NCI-H187 treated with DMSO at 0.1 percent for 48 hours (cell line): Measurements from ENCODE around the gene COL18A1.
"Not testable (repeated sequence)": the region's sequence is repeated elsewhere in the genome, so short reads cannot be mapped to it uniquely, and the experiment has no call there.

Experiments used
- DNase-seq: peaks from one replicate; lab custom pipeline; 2025; lab: John Stamatoyannopoulos, UW

COL18A1 gene

DNA sequence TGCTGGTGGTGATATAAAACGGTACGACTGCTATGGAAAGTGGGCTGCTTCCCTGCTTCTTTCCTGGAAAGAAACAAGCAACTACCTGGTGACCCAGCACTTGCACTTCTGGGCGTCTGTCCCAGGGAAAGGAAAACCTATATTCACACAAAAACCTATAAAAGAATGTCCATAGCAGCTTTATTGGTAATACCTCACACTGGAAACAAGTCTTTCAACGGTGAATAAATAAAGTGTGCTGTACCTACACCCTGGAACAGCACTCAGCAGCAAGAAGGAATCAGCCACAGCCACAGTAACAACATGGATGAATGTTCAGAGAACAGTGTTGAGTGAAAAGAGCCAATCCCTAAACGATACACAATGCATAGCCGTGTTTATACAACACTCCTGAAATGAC lies 117.4 kb downstream of the COL18A1 start:
- DNase-seq, result no peak

DNA sequence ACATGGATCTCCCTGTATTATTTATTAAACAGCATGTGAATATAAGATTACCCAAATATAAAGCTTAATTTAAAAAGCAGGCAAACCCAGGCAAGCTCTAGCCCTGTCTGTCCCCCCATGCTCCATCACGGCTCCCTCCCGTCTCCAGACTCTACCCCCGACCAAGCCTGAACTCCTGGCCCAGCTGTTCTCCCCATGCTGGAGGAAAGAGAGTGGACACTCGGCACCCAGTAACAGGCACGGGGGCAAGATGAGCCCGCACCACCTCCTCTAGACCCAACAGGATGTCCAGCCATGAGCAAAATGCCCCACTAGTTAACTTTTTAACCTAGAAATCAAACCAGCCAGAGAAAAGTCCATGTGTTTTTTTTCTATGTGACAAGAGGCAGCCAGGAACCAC lies 118.0 kb downstream of the COL18A1 start:
- no peak for DNase-seq

DNA sequence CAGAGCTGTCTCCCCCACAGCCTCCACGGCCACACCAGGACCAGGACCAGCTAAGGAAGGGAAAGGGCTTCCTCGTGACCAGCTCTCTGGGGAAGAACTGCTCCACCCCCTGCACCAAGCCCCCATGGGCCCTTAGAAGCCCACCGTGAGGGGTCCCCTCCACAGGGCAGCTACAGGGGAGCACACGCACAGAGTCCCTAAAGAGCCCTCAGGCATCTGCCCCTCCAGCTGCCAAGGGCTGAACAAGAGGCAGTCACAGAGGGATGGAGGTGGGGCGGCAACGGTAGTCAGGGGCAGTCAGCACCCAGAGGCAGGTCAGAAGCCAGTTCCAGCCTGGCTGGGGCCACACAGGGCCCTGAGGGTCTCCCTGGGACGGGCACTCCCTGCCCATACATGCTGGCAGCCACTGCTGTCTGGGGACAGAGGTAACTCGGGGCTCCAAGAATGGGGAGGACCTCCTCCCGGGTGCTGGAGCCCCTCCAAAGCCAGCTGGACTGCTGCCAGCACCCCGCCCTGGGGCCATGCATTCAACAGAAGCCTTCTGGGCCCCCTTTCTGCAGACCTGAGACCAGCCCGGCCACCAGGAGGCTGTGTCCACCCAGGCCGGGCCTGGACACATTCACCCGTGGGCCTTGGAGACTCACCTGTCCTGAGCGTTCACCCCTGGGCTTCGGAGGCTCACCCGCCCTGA lies 118.6 kb downstream of the COL18A1 start:
- DNase-seq, result no peak

DNA sequence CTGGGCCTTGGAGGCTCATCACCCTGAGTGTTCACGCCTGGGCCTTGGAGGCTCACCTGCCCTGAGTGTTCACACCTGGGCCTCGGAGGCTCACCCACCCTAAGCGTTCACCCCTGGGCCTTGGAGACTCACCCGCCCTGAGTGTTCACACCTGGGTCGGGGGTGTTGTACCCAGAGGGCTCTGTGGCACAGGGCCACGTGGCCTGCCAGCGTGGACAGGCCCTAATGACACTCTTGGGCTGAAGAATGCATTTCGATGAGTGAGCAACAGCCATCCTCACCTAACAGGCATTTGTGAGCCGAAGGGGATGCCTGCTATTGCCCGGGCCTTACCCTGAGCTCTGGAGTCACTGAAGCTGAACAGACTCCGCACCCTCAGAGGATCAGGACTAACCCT lies 119.8 kb downstream of the COL18A1 start:
- DNase-seq, result no peak

DNA sequence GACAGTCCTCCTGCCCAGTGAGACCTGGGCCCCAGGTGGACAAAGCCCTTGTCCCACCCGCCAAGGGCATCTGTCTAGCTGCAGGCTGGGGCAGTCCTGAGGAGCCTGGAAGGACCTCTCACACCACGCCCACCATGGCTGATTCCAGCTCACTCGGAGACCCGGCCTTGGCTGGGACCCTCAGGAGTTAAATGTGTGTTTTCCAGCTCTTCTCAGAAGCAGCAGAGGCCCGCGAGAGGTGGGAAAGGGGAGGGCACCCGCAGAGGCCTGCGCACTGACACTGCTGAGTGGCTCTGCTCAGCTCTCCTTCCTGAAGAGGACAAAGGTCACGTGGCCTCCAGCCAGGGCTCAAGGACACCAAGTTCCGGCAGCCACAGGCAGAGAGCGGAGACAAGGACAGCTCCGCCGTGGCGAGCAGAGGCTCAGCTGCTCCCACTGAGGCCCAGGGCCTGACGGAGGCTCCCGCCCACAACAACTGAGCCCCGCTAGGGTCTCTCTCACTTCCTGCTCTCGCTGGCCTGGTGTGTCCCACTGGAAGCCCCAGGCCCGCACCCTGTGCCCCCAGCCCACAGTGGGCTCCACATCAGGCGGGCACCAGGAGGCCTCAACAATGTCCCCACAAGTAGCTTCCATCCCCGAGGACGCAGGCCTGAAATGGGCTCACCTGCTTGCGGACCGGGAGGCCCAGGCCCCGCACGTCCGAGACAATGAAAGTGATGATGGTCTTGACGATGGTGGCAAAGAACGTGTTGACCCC lies 120.4 kb downstream of the COL18A1 start:
- no peak for DNase-seq

DNA sequence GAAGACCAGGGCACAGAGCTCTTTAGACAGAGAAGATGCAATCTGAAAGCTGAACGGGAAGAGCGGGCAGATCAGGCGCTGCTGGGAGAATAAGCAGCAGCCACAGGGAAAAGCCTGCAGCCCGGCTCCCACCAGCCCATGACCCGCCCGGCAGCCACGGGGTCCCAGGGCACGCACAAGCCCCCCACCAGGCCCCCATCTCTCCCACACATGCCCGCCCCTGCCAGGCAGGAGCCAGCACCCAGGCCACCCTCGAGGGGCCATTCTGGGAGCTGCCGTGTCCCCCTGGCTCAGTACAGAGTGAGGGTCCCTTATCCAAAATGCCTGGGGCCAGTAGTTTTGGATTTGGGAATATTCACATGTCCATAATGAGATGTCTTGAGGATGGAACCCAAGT lies 120.9 kb downstream of the COL18A1 start:
- no peak for DNase-seq

DNA sequence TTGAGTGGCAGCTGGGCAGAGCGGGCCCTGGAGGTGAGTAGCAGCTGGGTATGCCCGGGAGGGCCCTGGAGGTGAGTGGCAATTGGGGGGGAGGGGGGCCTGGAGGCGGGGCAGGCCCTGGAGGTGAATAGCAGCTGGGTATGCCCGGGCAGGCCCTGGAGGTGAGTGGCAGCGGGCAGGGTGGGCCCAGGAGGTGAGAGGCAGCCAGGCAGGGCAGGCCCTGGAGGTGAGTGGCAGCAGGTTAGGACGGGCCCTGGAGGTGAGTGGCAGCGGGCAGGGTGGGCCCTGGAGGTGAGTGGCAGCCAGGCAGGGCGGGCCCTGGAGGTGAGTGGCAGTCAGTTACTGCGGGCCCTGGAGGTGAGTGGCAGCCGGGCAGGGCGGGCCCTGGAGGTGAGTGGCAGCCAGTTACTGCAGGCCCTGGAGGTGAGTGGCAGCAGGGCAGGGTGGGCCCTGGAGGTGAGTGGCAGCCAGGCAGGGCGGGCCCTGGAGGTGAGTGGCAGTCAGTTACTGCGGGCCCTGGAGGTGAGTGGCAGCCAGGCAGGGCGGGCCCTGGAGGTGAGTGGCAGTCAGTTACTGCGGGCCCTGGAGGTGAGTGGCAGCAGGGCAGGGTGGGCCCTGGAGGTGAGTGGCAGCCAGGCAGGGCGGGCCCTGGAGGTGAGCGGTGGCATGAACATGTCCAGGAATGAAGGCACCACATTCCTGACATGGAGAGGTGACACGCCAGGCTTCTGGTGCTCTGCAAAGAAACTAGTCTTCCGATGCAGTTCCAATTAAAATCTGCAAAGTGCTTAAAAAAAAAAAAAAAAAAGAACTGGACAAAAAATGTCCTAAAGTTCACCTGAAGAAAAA lies 122.4 kb downstream of the COL18A1 start:
- not testable (repeated sequence) for DNase-seq

DNA sequence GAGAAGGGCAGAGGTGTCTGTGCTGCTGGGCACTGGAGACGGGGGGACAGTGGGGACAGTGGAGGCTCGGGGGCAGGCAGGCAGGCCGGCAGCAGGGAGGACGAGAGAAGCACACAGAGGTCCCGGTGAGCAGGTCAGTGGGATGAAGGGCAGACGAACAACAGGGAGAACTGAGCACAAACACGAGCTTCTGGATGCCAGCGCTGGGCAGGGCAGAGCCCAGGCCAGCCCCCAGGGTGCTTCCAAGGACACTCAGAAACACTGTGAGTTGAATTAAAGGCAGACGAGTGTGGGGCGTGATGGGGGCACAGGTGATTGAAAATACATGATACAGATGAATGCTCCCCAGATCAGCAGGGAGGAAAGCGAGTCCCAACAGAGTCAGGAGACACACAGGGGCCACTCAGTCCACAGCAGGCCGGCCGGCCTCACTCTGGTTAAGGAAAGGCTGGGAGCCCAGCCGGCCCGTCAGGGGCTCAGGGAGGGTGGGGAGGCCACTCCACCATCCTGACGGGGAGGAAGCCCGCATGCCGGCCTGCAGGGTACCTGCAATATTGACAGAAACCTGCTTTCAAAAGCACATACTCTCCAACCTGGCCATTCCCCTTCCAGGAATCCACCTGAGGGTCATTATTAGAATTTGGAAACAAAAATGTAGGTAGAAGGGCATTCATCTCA lies 123.2 kb downstream of the COL18A1 start:
- no peak for DNase-seq

DNA sequence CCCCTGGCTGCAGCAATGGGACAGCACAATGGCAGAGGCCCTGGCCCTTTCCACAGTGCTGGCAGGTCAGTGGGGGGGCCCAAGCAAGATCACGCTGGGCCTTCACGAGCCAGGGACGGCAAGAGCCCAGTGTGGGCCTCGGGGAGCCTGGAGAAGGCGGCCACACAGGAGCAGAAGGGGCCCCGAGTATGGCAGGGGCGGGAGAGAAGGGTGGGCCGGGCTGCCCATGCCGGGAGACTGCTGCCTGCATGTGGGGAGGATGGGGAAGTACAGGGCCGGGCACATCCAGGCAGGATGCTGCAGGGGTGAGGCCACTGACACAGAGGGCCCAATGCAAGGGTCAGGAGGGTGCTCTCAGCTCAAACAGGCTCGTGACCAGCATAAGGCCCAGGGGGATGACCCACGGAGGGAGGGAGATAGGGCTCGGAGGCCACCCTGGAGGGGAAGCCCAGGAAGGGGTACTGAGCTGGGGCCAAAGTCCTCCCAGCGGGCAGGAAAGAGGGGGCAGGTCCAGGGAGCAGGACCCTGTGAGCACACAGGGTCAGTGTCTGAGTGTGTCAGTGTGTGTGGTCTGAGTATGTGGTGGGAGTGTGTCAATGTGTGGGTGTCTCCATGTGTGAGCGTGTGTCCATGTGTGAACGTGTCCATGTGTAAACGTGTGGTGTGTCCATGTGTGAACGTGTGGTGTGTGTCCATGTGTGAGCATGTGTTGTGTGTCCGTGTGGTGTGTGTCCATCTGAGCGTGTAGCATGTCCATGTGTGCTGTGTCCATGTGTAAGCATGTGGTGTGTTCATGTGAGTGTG lies 124.2 kb downstream of the COL18A1 start:
- no peak for DNase-seq

DNA sequence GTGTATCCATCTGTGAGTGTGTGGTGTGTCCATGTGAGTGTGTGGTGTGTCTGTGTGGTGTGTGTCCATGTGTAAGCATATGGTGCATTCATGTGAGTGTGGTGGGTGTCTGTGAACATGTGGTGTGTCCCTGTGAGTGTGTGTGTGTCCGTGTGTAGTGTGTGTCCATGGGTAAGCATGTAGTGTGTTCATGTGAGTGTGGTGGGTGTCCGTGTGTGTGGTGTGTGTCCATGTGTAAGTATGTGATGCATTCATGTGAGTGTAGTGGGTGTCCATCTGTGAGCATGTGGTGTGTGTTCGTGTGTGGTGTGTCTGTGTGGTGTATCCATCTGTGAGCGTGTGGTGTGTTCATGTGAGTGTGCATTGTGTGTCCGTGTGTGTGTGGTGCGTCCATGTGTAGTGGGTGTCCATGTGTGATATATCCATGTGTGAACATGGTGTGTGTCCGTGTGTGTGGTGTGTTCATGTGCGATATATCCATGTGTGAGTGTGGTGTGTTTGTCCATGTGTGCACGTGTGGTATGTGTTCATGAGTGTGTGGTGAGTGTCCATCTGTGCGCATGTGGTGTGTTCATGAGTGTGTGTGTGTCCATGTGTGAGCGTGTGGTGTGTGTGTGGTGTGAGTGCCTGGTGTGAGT lies 124.9 kb downstream of the COL18A1 start:
- DNase-seq, result no peak

DNA sequence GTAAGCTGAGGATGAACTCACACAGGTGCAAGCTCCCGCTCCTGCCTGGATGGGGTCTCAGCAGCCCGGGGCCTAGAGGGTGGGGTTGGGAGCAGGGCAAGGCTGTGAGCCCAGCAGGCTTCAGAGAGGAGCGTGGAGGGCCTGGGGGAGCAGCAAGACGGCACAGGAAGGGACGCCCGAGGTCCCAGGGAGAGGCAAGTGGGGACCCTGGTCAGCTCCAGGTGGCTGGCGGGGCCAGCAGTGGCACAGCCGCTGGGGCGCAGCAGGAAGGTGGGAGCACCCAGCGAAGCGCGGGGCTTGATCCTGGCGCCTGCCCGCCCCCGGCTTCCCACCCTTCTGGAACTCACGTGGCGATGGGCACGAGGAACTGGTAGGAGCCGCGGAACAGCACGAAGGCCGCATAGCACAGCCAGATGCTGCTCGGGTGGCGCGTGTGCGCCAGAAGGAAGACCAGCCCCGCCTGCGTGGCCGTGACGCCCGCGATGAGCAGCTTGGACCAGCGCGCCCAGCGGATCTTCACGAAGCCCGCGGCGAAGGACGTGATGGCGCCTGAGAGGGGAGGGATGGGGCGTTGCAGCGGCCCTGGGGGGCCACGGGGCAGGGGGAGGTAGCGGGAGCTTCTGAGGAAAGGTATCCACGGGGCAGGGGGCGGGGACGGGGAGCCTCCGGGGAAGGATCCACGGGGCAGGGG lies 125.6 kb downstream of the COL18A1 start:
- DNase-seq, result no peak

DNA sequence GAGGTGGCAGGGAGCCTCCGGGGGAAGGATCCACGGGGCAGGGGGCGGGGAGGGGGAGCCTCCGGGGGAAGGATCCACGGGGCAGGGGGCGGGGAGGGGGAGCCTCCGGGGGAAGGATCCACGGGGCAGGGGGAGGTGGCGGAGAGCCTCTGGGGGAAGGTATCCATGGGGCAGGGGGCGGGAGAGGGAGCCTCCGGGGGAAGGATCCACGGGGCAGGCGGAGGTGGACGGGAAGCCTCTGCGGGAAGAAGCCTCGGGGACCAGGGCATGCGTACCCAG lies 126.1 kb downstream of the COL18A1 start:
- not testable (repeated sequence) for DNase-seq

DNA sequence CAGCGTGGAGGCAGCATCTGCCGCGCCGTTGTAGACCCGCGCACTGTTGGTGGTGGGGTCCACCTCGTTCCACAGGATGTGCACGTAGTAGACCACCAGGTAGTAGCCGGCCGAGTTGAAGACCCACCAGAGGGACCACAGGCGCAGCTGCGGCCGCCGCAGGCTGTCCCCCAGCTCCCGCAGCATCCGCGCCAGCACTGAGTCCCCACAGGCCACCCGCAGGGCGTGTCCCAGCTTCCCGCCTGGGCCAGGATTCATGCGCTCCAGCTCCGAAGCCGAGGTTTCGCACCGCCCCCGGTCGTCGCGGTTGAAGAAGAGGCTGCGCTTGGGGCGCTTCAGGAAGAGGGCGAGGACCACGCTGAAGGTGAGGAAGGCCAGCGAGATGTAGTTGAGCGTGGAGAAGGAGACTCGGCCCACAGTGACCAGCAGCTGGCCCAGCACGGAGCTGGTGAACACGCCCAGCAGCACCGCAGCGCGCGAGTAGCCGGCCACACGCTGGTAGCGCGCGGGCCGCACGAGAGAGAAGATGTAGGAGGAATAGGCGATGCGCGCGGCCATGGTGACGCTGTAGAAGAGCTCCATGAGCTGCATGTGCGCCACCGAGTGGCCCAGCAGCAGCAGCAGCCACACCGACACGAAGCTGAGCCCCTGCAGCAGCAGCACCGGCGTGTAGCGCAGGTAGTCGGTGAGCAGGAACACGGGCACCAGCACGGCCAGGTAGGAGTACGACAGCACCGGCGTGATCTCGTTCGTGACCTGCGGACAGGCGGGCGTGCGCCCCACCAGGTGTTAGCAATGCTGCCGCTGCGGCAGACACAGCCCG lies 126.6 kb downstream of the COL18A1 start:
- no peak for DNase-seq

DNA sequence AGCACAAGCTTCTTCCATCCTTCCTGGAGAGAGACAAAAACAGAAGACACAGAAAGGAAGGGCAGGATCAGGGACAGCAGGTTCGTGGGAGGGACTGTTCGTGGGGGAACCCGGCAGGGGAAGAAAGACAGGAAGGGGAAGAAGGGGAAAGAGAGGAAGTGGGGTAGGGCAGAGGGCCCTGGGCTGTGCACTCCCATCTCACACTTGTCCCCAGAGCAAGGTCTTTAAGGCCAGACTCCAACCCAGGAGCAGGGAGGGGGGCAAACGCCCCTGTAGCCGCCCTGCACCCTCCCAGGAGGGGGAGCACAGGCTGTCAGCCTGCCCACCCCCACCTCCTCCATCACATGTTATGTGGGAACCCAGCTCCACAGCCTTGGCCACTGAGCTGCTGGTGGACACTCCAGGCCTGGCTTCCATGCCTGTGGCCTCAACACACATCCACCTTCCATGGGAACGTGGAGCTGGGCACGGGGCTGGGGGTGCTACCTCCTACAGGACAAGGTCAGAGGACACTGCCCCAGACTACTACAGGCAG lies 127.9 kb downstream of the COL18A1 start:
- no peak for DNase-seq

DNA sequence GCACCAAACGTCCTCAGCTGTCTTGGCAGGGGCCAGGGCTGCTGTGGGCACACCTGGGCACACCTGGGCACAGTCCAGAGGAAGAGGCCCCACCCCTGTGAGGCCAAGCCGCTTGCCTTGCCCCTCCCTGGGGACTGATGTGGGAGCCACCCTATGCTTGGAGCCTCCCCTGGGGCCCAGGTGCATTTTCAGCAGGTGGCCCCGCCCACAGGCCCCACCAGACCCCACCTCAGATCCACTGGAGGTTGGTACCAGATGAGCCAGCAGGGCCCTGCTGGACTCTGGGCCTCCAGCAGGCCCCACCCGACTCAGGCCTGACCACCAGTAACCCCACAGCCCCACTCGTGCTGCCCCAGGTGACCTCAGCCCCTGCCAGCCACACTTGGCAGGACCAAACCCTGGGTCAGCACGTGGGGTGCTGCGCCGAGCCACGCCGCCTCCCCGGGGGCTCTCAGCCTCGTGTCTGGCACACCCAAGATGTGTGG lies 128.4 kb downstream of the COL18A1 start:
- DNase-seq, result no peak

DNA sequence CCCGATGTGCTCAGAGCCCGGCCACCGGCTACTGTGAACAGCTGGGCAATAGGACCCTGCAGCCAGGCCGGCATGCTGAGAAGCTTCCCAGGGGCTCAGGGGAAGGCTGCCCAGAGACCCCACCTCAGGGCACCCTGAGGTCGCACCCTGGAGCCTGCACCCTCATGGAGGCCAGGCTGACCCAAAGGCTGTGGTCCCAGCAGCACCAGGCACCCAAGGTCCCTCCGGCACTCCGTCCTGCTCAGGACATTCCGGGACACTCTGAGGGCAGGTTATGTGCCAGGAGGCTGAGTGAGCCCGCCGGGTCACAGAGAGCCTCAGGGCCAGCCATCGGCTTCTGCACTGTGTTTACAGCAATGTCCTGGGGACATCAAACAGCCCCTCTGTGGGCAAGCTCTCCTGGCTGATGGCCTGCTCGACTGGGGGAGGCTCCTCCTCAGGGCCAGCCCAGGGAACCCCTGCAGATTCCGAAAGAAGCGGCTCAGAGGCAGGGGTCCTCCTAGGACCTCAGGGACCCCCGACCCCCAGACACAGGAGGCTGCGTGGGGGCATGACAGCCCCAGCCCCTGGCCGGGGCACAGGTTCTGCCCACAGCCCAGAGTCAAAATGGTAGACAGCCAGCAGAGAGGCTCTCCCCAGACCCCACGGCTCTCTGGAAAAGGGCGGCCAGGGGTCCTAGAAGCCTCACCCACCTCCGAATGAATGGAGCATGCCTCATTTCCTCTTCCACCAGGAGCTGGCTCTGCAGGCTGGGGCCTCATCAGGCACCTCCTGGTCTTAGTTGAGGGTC lies 129.1 kb downstream of the COL18A1 start:
- DNase-seq, result no peak

DNA sequence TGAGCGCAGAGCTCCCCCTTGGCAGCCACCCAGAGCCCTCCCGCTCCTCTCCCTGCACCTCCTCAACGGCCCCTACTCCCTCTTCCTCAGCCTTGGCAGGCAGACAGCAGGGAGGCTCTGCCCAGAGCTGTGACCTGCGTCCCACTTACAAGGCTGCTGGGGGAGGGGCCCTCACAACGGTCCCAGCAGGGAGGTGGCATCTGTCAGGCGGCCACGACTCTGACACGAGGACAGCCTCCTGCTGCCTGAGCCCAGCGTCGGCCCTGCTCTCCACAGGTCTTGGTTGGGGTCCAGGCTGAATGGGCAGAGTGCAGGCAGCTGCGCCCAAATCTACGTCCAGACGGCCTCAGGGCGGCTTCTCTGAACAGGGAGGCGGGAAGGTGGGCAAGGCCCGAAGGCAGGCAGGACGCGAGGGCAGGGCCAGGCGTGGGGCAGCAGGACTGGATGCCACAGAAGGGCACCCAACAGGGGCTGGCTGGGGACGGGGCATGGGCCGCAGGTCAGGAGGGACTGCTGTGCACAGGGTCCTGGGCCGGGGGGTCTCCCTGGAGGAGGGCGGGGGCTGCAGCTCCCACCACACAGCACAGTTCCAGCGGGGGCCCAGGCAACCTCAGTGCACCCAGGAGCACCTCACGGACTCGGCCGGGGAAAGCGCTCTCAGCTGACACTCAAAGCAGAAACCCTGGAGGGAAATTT lies 129.8 kb downstream of the COL18A1 start:
- no peak for DNase-seq
